Raji (cell line): ENCODE results near the gene RAB15.

ENCODE experiments used
- POLR2A ChIP-seq: IDR thresholded peaks from 2 replicates; pipeline ENCODE4 v1.6.1; 2011; ENCODE audit warnings: low read depth, low read length, control low read depth; ENCODE audit not compliant: insufficient read depth

Gene RAB15

DNA sequence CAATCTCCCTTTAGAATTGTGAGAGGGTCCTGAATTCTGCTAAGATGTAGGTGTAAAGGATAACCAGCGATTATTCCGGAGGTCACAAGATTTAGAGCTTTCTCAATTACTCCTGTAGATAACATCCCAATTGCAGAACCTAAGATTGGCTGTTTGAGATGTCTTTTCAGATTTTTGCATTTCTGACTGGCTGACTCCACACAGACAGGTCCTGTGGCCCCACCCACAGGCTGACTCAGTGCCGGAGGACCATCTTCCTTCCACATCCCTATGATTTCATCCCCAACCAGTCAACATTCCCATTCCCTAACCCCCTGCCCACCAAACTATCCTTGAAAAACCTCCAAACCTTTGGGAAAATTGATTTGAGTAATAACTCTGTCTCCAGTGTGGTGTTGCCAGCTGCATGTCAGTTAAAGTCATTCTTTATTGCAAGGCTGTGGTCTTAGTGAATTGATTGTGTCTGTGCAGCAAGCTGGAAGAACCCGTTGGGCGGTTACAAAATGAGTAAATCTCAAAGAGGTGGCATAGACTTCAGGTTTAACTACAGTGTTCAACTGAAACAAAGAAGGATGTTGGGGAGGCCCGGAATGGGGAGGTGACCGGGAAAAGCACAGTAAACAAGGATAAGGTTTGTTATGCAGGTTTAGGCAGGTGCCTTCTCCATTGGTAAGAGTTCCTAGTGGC lies 25.1 kb upstream of the RAB15 start:
- TF ChIP-seq POLR2A = no peak

DNA sequence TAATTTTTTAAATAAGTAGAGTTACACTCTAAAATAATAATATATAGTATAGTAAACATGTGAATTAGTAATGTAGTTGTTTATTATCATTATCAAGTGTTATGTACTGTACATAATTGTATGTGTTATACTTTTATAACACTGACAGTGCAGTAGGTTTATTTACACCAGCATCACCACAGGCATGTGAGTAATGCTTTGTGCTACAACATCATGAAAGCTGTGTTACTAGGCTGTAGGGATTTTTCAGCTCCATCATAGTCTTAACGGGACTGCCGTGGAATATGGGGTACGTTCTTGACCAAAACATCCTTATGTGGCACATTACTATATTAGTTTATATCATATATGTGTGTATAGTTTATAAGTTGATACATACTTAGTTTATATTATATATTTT lies 23.2 kb upstream of the RAB15 start:
- TF ChIP-seq POLR2A = no peak

DNA sequence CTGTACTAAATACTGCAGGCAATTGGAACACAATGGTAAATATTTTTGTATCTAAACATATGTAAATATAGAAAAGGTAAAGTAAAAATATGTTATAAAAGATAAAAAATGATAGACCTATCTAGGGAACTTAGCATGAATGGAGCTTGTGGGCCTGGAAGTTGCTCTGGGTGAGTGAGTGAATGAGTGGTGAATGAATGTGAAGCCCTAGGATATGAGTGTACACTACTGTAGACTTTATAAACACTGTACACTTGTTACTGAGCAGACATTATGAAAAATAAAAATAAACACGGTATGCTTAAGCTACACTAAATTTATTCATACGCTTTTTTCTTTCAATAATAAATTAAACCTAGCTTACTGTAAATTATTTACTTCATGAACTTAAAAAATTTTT lies 22.4 kb upstream of the RAB15 start:
- TF ChIP-seq POLR2A = no peak

DNA sequence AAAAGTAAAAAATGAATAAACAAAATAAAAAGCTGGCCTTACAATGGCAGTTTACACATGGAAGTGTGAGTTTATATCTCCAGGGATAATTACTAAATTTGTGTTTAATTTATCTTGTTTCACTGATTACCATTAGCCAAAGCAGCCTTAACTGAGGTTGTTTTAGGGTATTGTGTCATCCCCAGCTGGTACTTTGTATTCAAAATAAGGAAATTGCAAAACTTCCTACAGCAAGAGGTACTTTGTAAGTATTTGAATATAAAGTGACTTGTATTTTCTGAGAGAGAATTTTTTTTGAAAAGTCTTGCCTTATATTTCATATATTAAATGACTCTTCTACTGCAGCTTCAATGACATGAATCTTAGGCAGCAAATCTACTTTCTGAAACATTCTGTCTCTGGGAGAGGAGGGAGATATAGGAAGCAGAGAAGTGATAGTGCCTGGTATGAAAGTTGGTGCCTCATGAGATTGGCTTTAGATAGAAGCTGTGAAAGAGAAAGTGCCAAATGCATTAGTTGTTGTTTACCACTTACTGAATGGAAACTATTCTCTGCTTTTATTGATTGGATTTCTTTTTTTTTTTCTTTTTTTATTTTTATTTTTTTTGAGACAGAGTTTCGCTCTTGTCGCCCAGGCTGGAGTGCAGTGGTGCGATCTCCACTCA lies 21.3 kb upstream of the RAB15 start:
- TF ChIP-seq POLR2A = no peak

DNA sequence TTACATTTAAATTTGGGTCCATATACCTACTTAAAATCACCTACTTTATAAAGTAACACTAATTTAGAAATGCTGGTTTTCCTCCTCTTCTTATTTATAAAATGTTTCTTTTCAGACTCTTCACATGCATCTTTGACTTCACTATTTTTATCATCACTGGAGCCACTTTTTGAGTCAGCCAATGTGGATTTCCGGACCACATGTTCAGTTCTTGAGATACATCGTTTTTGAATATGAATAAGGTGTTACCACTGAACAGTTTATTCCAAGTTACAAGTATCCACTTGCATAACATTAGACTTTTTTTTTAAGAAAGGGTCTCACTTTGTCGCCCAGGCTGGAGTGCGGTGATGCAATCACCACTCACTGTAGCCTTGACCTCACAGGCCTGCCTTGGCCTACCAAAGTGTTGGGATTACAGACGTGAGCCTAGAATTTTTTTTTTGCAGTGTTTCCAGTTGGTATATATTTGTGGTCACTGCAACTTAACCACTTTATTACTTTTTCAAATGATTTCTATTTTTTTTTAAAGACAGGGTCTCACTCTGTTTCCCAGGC lies 20.3 kb upstream of the RAB15 start:
- no peak for TF ChIP-seq POLR2A

DNA sequence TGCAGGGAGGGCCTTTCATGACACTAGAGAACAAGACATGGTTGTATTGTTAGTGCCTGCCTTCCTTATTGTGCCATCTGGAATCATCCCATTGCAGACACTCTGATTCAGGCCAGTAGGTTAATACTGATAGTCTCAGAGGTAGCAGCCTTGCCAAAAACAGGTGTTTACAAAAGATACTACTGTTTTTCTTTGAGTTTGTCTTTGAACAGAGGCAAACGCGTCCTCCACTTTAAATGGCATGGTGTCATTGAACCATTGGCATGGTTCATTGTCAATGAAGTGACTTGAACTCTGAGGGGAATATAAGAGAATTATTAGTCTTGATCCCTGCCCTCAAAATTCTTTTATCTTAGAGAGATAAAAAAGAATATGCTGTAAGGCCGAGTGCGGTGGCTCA lies 18.8 kb upstream of the RAB15 start:
- no peak for TF ChIP-seq POLR2A

DNA sequence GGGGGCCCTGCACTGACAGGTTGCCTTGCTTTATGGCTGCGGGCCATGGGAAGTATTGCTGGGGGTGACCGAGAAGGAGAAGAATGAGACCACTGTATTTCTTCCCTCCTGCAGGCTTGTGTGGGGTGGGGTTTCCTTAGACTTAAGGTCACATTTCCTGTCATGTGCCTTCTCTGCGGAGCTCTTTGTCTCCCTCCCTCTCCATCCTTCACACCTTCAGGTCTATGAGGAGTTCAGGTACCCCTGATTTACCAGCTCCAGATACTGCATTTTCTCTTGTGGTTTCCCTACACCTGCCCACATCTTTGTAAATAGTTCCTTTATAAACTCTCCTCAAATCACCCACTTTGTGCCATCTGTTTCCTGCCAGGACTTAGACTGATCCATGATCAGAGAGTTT lies 18.2 kb upstream of the RAB15 start:
- TF ChIP-seq POLR2A = no peak

DNA sequence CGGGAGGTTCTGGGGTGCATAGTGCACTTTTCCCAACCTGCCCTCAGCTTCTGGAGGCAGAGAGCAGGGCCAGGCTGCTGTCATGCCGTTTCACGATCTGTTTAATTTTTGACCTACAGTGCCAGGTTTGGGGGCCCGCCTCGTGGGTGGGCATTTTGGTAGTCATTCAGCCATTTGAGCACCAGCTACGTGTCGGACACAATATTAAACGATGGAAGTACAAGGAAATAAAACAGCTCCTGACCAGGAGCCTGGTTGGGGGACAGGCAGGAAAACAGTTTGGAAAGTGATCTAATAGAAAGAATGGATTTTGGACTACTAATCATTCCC lies 15.3 kb upstream of the RAB15 start:
- TF ChIP-seq POLR2A = no peak

DNA sequence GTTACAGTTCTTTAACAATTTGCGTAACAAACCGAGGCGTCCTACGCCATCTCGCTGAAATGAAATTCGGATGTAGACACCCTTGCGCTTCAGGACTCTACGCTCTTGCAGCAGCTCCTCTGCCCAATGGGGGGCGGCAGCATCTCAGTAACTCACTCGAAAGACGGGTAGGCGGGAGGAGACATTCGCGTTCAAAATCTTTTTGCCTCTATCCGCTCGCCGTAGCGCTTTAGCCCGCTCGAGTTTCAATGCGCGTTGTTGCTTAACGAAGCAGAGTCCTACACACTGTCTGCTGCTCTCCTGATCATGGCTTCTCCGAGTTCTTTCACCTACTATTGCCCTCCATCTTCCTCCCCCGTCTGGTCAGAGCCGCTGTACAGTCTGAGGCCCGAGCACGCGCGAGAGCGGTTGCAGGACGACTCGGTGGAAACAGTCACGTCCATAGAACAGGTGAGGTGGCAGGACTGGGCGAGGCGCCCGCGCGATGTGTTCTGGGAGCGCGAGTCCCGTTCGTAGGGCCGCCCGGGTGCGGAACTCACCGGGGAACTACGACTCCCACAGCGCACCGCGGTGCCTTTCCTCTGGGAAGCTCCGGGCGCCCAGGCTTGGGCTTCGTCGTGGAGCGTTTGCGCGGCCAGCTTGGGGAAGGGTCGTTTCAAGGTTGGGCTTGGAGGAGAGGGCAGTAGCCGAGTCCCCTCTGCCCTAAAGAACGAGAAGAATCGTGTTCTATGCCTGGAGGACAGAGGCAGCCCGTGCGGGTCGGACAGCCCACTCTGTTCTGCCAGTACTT lies 14.7 kb upstream of the RAB15 start, which contains the start of gene FNTB:
TSS of gene FNTB (plus strand) at position 248 of the 790 bp plus-strand sequence. CDS start at position 307, 59 bp downstream.
- TF ChIP-seq POLR2A = peak; percentile 88

DNA sequence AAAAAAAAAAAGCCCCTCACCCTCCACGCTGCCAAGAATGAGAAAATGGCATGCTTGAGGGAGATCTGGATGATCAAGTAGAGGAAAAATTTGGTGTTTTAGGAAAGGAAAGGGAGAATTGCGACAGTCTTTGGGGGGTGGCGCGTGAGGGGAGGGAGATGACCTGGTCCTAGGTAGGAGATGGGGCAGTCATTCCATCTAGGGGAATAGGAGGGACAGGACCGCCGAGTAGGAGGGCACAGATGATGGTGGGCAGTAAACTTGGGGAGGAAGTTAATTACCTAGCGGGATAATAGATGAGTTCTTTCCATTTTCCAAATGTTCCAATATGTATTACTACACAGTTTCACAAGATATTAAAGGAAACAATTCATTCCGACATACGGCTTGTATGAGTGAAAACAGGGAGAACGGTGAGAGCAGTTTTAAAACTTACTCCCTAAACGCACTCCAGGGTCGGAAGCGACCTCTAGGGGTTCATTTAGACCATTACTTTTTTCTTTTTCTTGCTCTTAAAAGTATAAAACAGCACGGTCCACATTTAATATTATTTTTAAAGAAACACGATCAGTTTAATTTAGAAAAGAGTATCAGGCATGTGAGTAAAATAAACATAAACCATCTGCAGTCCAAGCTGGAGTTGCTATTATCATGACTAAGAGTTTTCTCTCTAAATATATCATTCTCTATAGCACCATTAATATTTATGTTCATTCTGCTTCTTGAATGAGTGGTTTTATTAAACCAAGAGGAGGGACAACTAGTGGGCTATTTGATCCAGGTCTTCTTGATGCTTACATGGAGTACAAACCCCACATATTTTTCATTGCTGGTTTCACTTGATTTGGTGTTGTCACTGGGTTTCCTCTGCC lies 11.5 kb upstream of the RAB15 start:
- TF ChIP-seq POLR2A = no peak

DNA sequence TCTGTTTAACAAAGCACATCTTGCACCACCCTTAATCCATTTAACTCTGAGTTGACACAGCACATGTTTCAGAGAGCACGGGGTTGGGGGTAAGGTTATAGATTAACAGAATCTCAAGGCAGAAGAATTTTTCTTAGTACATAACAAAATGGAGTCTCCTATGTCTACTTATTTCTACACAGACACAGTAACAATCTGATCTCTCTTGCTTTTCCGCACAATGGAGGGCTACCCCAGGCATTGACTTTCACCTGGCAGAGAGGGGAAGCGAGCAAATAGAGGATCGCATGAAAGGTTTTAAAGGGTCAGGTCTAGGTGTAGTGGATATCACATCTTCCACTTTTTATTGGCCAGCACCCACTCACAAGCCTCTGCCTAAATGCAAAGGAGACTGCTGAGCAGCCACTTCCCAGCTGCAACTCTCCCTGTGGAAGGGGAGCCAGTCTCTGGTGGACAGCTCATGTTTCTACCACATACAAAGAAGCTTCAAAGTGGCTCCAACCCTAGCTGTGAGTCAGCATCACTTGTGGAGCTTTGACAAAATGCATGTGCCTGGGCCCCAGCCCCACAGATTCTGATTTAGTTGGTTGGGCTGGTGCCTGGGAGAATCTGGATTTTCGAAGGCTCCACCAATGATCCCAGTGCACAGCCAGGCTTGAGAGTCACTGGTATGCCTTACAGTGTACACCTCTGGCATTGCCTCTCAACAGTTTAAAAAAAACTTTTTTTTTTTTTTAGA lies 7.4 kb upstream of the RAB15 start:
- TF ChIP-seq POLR2A = no peak

DNA sequence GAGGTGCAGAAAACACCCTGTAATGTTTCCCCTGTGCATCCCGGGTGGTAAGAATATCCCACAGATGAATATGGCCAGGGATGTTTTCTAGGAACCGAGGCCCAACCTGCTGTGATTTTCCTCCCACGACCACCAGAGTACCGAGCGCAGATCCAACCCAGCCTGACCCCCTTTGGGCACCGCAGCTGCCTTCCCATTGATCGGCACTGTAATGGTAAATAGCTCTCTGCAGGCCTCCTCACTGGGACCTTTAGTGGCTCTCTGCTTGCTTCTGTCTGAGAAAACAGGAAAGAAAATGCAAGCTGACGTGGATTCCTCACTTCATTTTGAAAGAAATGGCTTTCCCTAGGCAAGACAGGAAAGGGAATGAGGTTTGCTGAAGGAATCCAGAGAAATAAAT lies 2.4 kb upstream of the RAB15 start:
- TF ChIP-seq POLR2A = no peak

DNA sequence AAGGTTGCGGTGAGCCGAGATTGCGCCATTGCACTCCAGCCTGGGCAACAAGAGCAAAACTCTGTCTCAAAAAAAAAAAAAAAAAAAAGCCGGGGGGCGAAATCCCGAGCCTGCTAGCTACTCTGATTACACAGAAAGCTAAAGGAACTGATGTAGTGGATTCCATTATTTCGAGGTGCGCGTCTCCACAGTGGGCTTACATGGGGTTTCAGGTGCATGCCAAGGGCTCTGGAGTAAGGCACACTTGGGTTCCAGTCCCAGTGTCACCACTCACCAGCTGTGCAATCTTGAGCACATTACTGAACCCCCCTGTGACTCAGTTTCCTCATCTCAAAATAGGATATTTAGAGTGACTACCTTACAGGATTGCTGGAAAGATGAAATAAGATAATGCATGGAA lies 1.7 kb upstream of the RAB15 start:
- no peak for TF ChIP-seq POLR2A

DNA sequence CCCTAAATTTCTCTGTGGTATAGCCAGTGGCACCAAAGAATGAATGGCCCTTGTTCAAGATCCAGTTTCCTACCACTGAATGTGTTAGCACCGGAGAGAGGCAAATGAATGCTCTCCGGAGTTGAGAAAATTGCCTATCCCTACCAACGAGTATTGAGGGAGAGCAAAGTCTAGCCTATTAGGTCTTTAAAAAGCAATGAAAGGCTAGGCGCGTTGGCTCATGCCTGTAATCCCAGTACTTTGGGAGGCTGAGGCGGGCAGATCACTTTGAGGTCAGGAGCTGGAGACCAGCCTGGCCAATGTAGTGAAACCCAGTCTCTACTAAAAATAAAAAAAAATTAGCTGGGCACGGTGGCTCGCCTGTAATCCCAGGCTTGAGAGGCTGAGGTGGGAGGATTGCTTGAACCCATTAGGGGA lies 898 bp upstream of the RAB15 start:
- no peak for TF ChIP-seq POLR2A
